ENCODE results near the gene ILRUN.

- TF ChIP-seq CTCF (IDR thresholded peaks at IDR 0.05; ENCODE audit: low read depth, low read length) (no peak), MAX (IDR thresholded peaks at IDR 0.05; ENCODE audit: low read depth, low read length) (no peak), POLR2A (IDR thresholded peaks at IDR 0.05; ENCODE audit: extremely low read depth, insufficient read length) (no peak)
Observed at GRCh38 chr6:34731393-34732060, 35.0 kb upstream of the ILRUN start.

All from NB4 (cell line).